Measurements from ENCODE around the gene ALPP.
A peak's percentile ranks its signal among the peaks of the same experiment; 100 is the strongest.
"Not testable (repeated sequence)": the region's sequence is repeated elsewhere in the genome, so short reads cannot be mapped to it uniquely, and the experiment has no call there.

Gene ALPP

DNA sequence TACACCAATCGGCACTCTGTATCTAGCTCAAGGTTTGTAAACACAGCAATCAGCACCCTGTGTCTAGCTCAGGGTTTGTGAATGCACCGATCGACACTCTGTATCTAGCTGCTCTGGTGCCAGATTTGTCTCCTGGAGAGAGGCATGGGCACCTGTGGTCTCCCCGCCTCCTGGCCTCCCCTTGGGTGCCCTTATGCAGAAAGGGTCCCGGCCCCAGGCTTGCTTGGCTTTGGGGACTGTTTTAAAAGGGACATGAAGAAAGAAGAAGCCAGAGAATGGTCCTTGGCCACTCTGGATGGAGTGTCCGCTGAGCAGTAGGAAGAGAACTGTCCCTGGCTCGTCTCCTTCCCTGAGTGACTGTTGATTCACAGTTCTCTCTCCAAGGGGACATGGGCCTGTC lies 11.5 kb upstream of the ALPP start:
- Mint-ChIP-seq H3K4me3 (no peak overlapping the region), H3K9me3 (peaks cover 4% of the 10 kb centered on the region), H3K36me3 (ENCODE audit: low read depth) (no peaks in the 10 kb centered on the region), H3K27ac (no peak overlapping the region), H3K4me1 (peaks cover 19% of the 10 kb centered on the region), H3K27me3 (ENCODE audit: low read depth, poor library complexity) (peaks cover 21% of the 10 kb centered on the region)
- DNase-seq, result no peak
- TF ChIP-seq, protein P1, sequence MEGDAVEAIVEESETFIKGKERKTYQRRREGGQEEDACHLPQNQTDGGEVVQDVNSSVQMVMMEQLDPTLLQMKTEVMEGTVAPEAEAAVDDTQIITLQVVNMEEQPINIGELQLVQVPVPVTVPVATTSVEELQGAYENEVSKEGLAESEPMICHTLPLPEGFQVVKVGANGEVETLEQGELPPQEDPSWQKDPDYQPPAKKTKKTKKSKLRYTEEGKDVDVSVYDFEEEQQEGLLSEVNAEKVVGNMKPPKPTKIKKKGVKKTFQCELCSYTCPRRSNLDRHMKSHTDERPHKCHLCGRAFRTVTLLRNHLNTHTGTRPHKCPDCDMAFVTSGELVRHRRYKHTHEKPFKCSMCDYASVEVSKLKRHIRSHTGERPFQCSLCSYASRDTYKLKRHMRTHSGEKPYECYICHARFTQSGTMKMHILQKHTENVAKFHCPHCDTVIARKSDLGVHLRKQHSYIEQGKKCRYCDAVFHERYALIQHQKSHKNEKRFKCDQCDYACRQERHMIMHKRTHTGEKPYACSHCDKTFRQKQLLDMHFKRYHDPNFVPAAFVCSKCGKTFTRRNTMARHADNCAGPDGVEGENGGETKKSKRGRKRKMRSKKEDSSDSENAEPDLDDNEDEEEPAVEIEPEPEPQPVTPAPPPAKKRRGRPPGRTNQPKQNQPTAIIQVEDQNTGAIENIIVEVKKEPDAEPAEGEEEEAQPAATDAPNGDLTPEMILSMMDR (IDR thresholded peaks at IDR 0.05), result no peak

- Mint-ChIP-seq H3K9me3 (no peaks in the 10 kb centered on the region), H3K4me3 (no peak overlapping the region), H3K4me1 (peaks cover 19% of the 10 kb centered on the region), H3K27me3 (ENCODE audit: low read depth, poor library complexity) (peaks cover 17% of the 10 kb centered on the region), H3K36me3 (ENCODE audit: low read depth) (no peaks in the 10 kb centered on the region), H3K27ac (no peak overlapping the region)
- peak; percentile 41 for DNase-seq
- TF ChIP-seq, protein P1 (IDR thresholded peaks at IDR 0.05), result peak; percentile 20
Measured at GRCh38 chr2:232367591-232368233, 10.8 kb upstream of the ALPP start.

- no peak for DNase-seq
- H3K27me3 Mint-ChIP-seq (ENCODE audit: low read depth, poor library complexity), result peaks cover 17% of the 10 kb centered on the region
- H3K27ac Mint-ChIP-seq, result no peak overlapping the region
- H3K36me3 Mint-ChIP-seq (ENCODE audit: low read depth), result no peaks in the 10 kb centered on the region
- TF ChIP-seq, protein P1 (IDR thresholded peaks at IDR 0.05), result no peak
- H3K4me1 Mint-ChIP-seq, result peaks cover 19% of the 10 kb centered on the region
- no peak overlapping the region for H3K4me3 Mint-ChIP-seq
- no peaks in the 10 kb centered on the region for H3K9me3 Mint-ChIP-seq
Measured at GRCh38 chr2:232368311-232368731, 10.2 kb upstream of the ALPP start.

GRCh38 chr2:232369126-232369951 lies 9.2 kb upstream of the ALPP start:
- peaks cover 23% of the 10 kb centered on the region for H3K27me3 Mint-ChIP-seq (ENCODE audit: low read depth, poor library complexity)
- no peaks in the 10 kb centered on the region for H3K36me3 Mint-ChIP-seq (ENCODE audit: low read depth)
- H3K4me3 Mint-ChIP-seq, result no peak overlapping the region
- H3K27ac Mint-ChIP-seq, result no peak overlapping the region
- no peak for DNase-seq
- H3K9me3 Mint-ChIP-seq, result no peaks in the 10 kb centered on the region
- H3K4me1 Mint-ChIP-seq, result peaks cover 19% of the 10 kb centered on the region
- TF ChIP-seq, protein P1 (IDR thresholded peaks at IDR 0.05), result no peak

DNA sequence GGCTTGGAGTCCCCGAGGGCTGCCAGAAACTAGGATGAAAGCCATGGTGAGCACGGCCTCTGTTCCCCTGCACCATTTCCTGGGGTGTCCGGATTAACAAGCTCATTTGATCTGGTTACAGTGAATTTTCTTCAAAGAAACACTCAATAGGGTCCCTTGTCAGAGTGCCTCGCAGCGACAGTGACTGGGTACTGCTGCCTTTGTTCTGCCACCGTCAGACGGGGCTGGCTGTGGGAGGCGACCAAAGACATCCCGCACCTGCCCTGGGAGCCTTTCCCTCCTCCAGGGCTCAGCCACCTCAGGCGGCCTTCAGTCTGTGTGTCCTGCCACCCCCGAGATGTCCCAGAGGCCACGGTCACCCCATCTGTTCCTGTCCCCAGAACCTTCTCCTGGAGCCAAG lies 8.5 kb upstream of the ALPP start:
- not testable (repeated sequence) for H3K27ac Mint-ChIP-seq; H3K36me3 Mint-ChIP-seq (ENCODE audit: low read depth); H3K4me3 Mint-ChIP-seq; DNase-seq; H3K9me3 Mint-ChIP-seq
- H3K27me3 Mint-ChIP-seq (ENCODE audit: low read depth, poor library complexity), result peaks cover 22% of the 10 kb centered on the region
- peaks cover 19% of the 10 kb centered on the region for H3K4me1 Mint-ChIP-seq

DNA sequence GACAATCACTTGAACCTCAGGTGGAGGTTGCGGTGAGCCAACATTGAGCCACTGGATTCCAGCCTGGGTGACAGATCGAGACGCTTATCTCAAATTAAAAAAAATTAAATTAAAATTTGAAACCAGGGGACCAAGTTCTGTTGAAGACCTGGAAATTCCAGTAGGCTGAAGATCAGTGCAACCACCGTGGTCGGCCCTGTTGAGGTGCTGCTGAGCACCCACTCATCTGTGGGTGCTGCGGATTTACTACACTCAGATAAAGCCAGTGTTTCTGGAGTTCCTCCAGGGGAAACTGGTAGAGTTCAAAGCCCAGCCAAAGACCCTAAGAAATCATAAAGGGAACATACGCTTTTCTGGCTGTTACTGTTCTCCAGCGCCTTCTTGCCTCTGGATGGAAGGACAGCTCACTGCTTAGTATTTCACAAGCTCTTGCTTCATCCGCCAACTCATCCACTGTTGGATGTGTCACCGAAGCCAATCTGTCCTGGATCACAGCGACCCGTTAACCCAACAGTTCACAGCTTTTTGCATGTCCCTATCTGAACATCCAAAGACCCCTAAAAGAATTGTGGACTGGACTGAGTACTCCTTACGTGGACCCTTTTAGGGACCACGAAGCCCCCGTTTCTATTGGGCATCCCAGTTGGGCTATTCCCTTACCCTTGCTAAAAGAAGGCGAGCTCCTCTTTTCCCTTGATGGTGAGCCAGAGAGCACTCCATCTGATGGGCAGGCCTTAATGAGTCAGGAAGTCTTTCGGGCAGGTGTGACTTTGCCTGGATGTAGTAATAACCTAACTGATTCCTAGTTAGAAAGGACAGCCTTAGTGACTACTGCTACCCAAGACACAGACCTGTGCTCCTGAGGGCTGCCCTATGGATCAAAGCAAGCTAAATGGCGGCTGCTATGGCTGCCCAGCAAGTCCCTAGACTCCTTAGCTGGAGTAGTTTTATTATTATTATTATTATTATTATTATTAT lies 6.0 kb upstream of the ALPP start:
- H3K27me3 Mint-ChIP-seq (ENCODE audit: low read depth, poor library complexity), result peaks cover 28% of the 10 kb centered on the region
- no peak overlapping the region for H3K27ac Mint-ChIP-seq
- no peak for DNase-seq
- no peaks in the 10 kb centered on the region for H3K9me3 Mint-ChIP-seq
- H3K36me3 Mint-ChIP-seq (ENCODE audit: low read depth), result no peaks in the 10 kb centered on the region
- no peak overlapping the region for H3K4me3 Mint-ChIP-seq
- H3K4me1 Mint-ChIP-seq, result peaks cover 12% of the 10 kb centered on the region
- TF ChIP-seq, protein P1 (IDR thresholded peaks at IDR 0.05), result no peak

Data from nephron progenitor cell (in vitro differentiated cells).